Left ventricle myocardium inferior (tissue), 1 donor: ENCODE data around the gene ADNP2. TPM values are rescaled to one million over a fixed set of nuclear protein-coding genes. Genes with fewer than 3 reads are reported as not detected.

Experiments used
- DNase-seq: peaks from one replicate; pipeline ENCODE4 v3.0.0-alpha.2; 2020
- H3K27ac ChIP-seq: fragments of 200-600 bp; replicated peaks from 2 replicates; pipeline ENCODE4 v1.8.0; 2021
- H3K27me3 ChIP-seq: fragments of 200-600 bp; 2 replicates; pipeline ENCODE4 v1.8.0; 2021; ENCODE audit warnings: low read depth
- H3K36me3 ChIP-seq: fragments of 200-600 bp; 2 replicates; pipeline ENCODE4 v1.8.0; 2021
- H3K4me1 ChIP-seq: fragments of 200-600 bp; 2 replicates; pipeline ENCODE4 v1.8.0; 2021
- H3K4me3 ChIP-seq: fragments of 200-600 bp; 2 replicates; pipeline ENCODE4 v1.8.0; 2021; ENCODE audit warnings: mild to moderate bottlenecking, moderate library complexity
- H3K9me3 ChIP-seq: fragments of 200-600 bp; replicated peaks from 2 replicates; pipeline ENCODE4 v1.8.0; 2021
- intact Hi-C: fragments of 100-400 bp; cut with micrococcal nuclease; formaldehyde crosslinking; loops from one replicate; pipeline ENCODE4 v1.11.0; 2022
- long read RNA-seq: library from polyadenylated mRNA; unstranded; transcript quantifications from one replicate; pipeline ENCODE4 v2.0.0, GENCODE V29; 2021
- total RNA-seq: library from RNA; stranded (reverse); fragmentation: NEBNext Ultra II Directional; extraction: Animal tissue kit (Norgen Biotek cat#: 25700); gene quantifications from one replicate; pipeline ENCODE4 v1.2.1, GENCODE V29; 2021
- TF ChIP-seq, protein P1 (sequence below): fragments of 200-600 bp; IDR thresholded peaks from 2 replicates; pipeline ENCODE4 v1.8.0; 2021; ENCODE audit warnings: antibody characterized with exemption, mild to moderate bottlenecking, borderline replicate concordance
- donor health status: DM: no; HTN: yes; CAD: no; lungs with severe emphysema.

ADNP2 gene
- total RNA-seq = 7.5 TPM
- long read RNA-seq, full-length matches to known transcripts = 2 of 18 reads
- long read RNA-seq, partial matches to known transcripts = 0 of 18 reads
- long read RNA-seq, other reads (novel, unspliced or antisense) = 16 of 18 reads

DNA sequence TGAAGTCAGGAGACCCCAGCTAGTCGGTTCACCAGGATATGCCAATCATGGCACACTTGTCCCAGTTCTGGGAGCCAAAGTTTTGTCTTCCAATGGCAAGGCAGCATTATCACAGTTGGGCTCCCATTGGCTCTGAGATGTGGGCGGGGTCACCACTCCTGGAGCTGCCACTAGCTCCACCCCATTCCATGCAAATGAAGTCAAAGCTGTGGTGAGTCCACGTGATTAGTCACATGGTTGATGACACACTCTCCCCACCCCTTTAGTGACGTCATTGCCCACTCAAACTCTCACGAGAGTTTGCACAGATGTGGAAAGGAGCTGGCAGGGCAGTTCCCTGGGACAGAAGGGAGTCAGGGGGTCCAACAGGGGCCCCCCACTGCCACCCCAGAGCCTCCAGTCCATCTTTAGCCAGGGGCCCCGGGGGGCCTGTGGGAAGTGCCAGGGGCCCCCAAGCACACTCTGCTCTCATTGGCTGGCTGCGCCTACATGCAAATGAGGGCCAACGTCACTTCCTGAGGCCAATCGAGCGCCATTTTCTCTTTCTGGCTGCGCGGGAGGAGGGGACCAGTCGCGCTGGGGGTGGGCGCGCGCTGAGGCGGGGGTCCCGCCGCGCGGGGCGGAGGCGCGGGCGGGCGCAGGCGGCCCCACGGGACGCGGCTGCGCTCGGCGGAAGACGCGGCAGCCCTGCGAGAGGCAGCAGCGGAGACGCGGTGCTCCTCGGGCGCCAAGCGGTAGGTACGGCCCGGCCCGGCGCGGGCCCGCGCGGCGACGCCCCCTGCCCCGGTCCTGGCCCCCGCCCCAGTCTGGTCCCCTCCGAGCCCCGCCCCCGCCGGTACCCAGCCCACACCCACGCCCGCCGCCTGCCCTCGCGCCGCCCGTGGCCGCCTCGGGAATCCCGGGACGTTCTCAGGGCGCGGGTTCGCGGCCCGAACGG, at the start of gene ADNP2:
ADNP2 (plus strand) TSS at position 524 of the 937 bp plus-strand sequence. CDS start 8,281 bp downstream, outside the sequence.
- TF ChIP-seq, protein P1, sequence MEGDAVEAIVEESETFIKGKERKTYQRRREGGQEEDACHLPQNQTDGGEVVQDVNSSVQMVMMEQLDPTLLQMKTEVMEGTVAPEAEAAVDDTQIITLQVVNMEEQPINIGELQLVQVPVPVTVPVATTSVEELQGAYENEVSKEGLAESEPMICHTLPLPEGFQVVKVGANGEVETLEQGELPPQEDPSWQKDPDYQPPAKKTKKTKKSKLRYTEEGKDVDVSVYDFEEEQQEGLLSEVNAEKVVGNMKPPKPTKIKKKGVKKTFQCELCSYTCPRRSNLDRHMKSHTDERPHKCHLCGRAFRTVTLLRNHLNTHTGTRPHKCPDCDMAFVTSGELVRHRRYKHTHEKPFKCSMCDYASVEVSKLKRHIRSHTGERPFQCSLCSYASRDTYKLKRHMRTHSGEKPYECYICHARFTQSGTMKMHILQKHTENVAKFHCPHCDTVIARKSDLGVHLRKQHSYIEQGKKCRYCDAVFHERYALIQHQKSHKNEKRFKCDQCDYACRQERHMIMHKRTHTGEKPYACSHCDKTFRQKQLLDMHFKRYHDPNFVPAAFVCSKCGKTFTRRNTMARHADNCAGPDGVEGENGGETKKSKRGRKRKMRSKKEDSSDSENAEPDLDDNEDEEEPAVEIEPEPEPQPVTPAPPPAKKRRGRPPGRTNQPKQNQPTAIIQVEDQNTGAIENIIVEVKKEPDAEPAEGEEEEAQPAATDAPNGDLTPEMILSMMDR = no peak
- H3K36me3 ChIP-seq = no peaks in the 10 kb centered on the region
- DNase-seq = peak; percentile 75
- H3K27me3 ChIP-seq = no peaks in the 10 kb centered on the region
- H3K27ac ChIP-seq = peak within 1 kb of the TSS; percentile 90
- H3K9me3 ChIP-seq = peaks cover 4% of the 10 kb centered on the region
- H3K4me1 ChIP-seq = peaks cover 34% of the 10 kb centered on the region
- intact Hi-C loops = no loop called here
- peak within 1 kb of the TSS; percentile 80 for H3K4me3 ChIP-seq

DNA sequence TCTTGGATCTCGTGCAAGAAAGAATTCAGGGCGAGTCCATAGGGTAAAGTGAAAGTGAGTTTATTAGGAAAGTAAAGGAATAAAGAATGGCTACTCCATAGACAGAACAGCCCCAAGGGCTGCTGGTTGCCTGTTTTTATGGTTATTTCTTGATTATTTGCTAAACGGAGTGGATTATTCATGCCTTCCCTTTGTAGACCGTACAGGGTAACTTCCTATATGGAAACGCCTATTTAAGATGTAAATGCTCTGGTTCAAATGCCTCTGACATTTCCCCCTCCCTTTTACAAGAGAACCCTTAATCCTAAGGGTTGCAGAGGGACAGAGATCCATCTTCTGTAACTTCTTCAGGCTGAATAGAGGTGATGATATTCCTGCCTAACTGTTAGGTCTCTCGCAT, 49.1 kb upstream of the ADNP2 start:
- intact Hi-C loops = no loop called here
- DNase-seq = no peak
- no peaks in the 10 kb centered on the region for H3K27me3 ChIP-seq
- no peaks in the 10 kb centered on the region for H3K4me1 ChIP-seq
- no peaks in the 10 kb centered on the region for H3K36me3 ChIP-seq
- H3K4me3 ChIP-seq = no peak overlapping the region
- TF ChIP-seq, protein P1 = no peak
- H3K9me3 ChIP-seq = peaks cover 46% of the 10 kb centered on the region
- no peak overlapping the region for H3K27ac ChIP-seq

DNA sequence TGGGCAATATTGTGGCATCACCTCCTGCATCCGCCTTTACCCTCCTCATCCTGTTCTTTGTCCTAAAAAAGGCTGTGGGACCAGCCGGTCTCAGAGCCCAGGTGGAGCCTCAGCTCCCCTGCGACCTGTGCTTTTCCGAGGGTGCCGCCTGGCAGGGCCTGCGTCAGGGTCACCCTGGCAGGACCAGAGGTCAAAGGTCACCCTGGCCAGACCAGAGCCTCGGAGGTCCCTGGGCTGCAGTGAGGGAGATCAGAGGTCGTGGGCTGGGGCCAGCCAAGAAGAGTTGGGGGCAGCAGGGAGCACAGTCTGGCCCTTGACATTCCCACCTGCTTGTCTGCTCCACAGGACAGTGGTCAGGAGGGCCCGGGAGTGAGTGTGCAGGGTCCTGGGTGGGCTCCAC, 43.4 kb upstream of the ADNP2 start:
- no peak overlapping the region for H3K4me3 ChIP-seq
- no peak for DNase-seq
- intact Hi-C loops = no loop called here

DNA sequence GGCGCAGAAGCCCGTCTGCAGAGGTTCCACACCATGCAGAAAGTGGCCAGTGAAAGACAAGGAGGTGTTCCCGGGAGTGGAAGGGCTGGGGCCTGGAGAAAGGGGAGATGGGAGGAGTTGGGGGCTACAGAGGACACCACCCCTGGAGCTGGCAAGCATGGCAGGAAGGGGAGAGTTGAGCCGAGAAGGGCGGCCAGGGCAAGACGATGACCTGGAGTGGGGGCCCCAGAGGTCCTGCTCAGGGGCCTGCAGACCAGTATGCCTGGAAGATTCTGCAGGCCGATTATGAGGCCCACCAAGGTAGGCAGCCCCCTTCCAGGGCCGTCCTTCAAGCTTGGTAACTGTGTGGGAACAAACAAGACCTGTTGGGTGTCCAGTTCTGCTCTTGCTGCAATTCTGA, 41.7 kb upstream of the ADNP2 start:
- Histone ChIP-seq H3K4me1 (no peaks in the 10 kb centered on the region), H3K36me3 (no peaks in the 10 kb centered on the region), H3K27ac (no peak overlapping the region), H3K9me3 (peaks cover 5% of the 10 kb centered on the region), H3K27me3 (no peaks in the 10 kb centered on the region), H3K4me3 (no peak overlapping the region)
- intact Hi-C loops = no loop called here
- TF ChIP-seq, protein P1 = no peak
- DNase-seq = no peak

More for the DNA sequence above, 43.4 kb upstream of the ADNP2 start:
- H3K36me3 ChIP-seq = no peaks in the 10 kb centered on the region
- H3K27me3 ChIP-seq = no peaks in the 10 kb centered on the region
- H3K4me1 ChIP-seq = no peaks in the 10 kb centered on the region
- TF ChIP-seq, protein P1 = no peak
- peaks cover 21% of the 10 kb centered on the region for H3K9me3 ChIP-seq
- H3K27ac ChIP-seq = no peak overlapping the region

GRCh38 chr18:80067897-80068296, 41.2 kb upstream of the ADNP2 start:
- no peak for DNase-seq
- intact Hi-C loops = no loop called here
- no peaks in the 10 kb centered on the region for H3K9me3 ChIP-seq
- H3K36me3 ChIP-seq = no peaks in the 10 kb centered on the region
- no peak overlapping the region for H3K27ac ChIP-seq
- TF ChIP-seq, protein P1 = no peak
- no peaks in the 10 kb centered on the region for H3K27me3 ChIP-seq
- H3K4me1 ChIP-seq = no peaks in the 10 kb centered on the region
- H3K4me3 ChIP-seq = no peak overlapping the region
